Fibroblast of villous mesenchyme (primary cell): ENCODE data around the gene NAPG. TPM values are rescaled to one million over a fixed set of nuclear protein-coding genes. Genes with fewer than 3 reads are reported as not detected.

ENCODE experiments used
- total RNA-seq: library from RNA; depleted of rRNA; stranded (reverse); fragments of >200 nt; gene quantifications from 2 replicates; pipeline ENCODE4 v1.2.3, GENCODE V29; 2012

Gene NAPG
- total RNA-seq, 1 donor = 67.8 TPM

Other genes starting within 250 kb of the NAPG start
- gene APCDD1, start 71.4 kb upstream of the NAPG start, total RNA-seq = 3.5 and 5.8 TPM in 2 replicates